Fibroblast of skin of right biceps (primary cell): ENCODE data around the gene KIF3B.
A peak's percentile ranks its signal among the peaks of the same experiment; 100 is the strongest.
"Not testable (repeated sequence)": the region's sequence is repeated elsewhere in the genome, so short reads cannot be mapped to it uniquely, and the experiment has no call there.

Experiments
- DNase-seq: peaks from one replicate; pipeline ENCODE4 v3.0.0-alpha.2; 2013

The KIF3B gene

DNA sequence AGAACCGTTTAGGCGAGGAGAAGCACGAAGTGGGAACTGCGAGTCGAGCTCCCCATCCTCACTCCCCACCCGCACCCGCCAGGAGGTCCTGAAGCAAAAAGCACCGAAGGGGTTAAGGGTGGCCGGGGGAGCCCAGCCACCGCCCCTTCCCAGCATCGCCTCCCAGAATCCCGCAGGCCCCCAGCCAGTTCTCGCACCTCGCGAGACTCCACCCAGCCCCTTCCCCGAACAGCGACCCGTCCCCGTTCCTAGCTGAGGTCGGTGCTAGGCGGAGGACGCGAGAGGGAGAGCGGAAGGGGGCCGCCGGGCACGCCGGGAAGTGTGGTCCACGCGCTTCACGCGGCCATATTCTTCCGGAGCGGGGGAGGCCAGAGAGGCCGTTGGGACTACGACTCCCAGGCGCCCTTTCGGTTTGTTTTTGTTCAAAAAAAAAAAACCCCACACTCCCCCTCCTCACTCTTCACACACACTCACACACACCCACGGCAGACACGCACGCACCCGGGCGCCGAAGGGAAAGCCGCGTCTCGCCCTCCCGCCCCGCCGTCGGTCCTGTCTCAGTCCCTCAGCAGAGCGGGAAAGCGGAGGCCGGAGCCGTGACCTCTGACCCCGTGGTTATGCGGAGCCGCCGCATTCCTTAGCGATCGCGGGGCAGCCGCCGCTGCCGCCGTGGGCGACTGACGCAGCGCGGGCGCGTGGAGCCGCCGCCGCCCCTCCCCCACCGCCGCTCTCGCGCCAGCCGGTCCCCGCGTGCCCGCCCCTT is 80.6 kb downstream of the KIF3B start, which contains the start of gene ASXL1:
TSS of gene ASXL1 (plus strand) at position 463 of the 763 bp plus-strand sequence. CDS start 445 bp downstream, outside the sequence.
- DNase-seq = peak; percentile 98

DNA sequence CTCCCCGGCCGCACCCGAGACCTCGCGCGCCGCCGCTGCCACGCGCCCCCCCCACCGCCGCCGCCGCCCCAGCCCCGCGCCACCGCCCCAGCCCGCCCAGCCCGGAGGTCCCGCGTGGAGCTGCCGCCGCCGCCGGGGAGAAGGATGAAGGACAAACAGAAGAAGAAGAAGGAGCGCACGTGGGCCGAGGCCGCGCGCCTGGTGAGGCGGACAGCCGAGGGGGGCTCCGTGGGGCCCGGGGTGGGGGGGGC is 81.1 kb downstream of the KIF3B start:
- no peak for DNase-seq

DNA sequence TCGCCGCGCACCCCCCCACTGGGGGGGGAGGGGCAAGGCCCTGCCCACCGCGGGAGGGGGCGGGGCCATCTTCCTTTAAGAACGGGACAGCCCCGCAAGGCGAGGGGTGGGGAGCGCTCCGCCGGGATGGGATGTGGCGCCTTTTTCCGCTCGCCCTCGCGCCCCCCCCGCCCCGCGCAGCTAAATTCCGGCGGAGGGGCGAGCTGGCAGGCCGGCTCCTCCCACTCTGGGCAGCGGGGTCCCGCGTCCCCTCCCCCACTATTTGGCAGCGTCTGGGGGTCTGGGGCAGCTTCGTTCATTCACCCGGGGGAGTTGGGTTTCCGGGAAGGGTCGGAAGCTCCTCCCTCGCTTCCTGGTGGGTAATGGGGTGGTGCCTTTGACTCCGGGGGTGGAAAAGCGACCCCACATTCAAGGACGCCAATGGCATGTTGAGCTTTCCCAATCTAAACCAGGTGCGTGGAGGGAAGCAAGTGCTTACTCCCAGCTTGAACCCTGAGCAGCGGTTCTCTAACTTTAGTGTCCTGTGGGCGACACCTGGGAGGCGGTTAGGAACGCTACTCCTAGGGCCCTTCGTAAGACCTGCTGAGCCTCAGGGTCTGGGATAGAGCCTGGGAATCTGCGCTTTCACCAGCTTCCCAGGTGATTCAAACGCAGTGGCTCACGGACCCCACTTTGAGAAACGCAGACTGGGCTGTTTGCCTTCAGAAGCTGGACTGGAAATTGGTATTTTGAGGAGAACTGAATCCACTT is 81.6 kb downstream of the KIF3B start:
- DNase-seq = peak; percentile 77

DNA sequence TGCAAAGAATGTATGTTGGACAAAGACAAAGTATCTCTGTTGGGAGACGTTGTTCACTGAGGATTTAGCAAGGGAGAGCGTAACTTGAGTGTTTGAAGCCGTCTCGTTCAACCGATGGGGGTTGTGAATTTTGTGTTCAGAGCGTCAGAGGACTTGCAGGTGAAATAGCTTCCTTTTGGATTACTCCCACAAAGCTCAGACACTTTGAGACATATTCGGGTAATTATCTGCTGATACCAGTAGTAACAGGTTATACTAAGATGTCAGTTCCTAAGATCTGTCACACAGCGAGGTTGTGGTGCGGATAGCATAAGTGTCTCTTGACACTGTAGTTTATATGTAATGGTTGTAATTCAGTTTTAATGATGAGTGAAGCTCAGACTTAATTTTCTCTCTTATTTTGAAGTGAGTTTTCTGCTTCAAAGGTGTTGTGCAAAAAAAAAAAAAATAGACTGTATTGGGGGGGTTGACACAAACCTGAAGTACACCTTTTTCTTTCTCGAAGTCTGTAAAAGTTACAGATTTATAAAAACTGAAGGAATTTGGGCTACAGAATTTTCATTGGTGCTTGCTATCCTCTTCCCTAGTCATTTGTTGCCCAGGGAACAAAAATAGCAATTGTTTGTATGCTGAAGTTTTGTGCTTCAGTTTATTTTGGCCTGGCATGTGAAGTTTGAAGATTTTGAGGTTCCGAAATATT is 82.3 kb downstream of the KIF3B start:
- DNase-seq = peak; percentile 18

DNA sequence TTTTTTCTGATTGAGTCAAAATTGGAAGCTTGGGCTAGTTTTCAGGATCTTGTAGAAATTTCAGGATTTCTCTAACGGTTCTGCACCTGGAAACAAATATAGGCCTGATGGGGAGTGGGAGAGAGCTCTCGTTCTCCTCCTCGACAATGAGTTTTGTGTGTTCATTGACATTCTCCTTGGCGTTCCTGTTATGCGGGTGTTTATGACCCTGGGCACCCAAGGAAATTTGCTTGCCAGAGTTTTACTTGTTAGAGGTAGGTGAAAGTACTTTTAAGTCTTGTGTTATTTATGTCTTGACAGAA is 82.8 kb downstream of the KIF3B start:
- DNase-seq = no peak

- no peak for DNase-seq
Observed at GRCh38 chr20:32362901-32363364, 85.5 kb downstream of the KIF3B start.

GRCh38 chr20:32363492-32363891 is 86.0 kb downstream of the KIF3B start:
- DNase-seq = no peak

DNA sequence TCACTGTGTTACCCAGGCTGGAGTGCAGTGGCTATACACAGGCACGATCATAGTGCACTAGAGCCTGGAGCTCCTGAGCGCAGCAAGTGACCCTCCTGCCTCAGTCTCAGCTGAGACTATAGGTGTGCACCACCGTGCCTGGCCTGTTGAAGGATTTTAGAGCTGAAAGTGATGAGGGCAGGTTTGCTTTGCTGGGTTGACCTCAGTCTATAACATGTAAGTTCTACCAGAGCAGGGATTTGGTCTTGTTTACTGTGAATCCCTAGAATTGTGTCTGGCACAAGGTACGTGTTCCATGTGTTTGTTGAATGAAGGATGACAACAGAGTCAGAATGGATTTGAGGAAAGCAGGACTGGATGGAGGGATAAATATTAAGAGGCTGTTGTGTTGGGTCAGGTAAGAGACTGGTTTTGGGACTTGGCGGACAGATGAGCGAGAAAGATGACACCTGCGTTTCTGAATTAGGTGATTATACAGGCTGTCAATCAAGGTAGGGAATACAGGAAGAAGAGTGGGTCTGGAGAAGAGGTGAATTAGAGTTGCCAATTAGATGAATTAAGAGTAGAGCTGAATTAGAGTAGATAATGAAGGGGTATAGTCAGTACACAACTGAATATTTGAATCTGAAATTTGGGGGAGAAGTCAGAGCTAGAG is 87.2 kb downstream of the KIF3B start:
- DNase-seq = no peak

GRCh38 chr20:32365564-32365963 is 88.1 kb downstream of the KIF3B start:
- DNase-seq = no peak

DNA sequence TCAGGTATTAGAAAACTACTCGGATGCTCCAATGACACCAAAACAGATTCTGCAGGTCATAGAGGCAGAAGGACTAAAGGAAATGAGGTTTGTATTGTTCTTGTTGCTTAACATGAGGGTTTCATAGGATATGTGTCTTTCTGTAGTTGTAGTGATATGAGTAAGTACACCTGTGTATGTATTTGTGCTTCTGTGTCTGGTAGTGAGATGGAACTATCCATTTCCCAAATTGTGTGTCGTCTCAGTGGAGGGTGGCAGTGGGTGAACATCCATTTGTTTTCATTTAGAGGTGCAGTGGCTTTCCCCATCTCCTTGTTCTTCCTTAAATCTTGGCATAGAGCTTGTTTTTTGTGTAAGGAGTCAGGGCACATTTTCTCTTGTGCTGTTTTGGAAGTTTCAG is 88.9 kb downstream of the KIF3B start:
- DNase-seq = no peak

DNA sequence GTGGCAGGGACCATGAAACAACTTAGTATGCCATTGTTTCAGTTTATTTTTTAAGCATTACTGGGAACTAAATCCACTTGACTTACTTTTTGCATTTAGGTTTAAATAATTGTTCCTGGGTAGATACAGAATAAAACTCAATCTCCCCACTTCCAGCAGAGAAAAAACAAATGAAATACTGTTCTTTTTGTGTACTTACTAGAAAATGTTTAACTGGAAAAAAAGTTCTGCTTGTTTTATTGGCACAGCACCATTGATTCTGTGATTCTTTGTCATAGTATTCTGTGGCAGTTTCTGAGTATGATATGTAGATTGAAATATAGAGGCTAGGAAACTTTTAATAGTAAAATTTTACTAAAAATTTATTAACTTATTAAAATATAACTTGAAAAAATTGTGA is 90.9 kb downstream of the KIF3B start:
- DNase-seq = no peak

DNA sequence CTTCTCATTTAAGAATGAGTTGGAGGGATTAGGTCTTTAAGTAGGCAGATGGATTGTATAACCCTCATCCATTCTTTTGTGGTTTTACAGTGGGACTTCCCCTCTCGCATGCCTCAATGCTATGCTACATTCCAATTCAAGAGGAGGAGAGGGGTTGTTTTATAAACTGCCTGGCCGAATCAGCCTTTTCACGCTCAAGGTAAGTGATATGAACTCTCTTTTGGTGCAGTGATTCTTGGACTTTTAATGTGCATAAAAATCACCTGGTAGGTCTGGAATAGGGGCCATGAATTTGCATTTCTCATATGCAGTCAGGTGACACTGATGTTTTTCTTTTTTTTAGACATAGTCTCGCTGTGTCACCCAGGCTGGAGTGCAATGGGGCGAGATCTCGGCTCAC is 91.5 kb downstream of the KIF3B start:
- DNase-seq = peak; percentile 51

GRCh38 chr20:32370897-32371296 is 93.4 kb downstream of the KIF3B start:
- no peak for DNase-seq

DNA sequence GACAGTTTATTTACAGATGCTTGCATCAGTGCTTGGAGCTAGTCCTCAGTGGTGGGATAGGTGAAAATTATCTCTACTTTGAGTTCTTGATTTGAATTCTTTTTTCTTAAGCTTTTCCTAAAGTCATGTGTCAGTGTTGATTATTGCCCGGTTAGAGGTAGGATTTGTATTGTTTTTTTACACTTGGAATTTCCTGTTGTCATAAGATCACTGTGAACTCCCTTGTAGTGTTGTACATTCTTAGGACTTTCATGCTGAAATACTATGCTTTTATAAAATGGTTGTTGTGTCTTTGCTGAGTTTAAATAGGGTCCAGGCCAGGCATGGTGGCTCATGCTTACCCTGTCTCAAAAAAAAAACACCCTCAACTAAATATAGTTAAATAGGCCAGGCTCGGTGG is 101.0 kb downstream of the KIF3B start:
- DNase-seq = no peak

DNA sequence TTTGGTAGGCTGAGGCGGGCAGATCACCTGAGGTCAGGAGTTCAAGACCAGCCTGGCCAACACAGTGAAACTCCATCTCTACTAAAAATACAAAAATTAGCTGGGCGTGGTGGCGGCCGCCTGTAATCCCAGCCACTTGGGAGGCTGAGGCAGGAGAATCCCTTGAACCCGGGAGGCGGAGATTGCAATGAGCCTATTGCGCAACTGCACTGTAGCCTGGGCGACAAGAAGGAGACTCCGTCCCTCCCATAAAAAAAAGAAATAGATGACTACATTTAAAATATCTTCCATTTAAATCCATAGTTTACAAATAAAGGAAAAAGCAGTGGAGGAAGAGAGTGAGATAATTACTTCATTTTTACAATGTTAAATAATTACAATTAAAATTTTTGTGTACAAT is 102.6 kb downstream of the KIF3B start:
- DNase-seq = not testable (repeated sequence)

DNA sequence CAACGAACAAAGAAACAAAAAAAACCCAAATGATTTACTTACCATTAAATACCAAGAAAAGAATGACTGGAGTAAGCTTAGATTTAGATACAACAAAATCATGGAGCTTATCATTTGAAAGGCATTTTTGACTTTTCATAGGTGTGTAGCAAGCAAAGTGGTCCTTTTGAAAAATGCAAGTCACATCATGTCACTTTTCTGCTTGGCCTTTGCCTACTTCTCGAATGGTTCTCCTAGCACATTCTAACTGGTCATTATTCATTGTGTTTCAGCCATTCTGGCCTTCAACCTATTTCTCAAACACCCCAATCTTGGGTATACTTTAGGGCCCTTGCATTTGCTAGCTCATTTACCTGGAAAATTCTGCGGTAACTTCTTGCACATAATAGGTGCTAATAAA is 103.3 kb downstream of the KIF3B start:
- DNase-seq = no peak

GRCh38 chr20:32382102-32382950 is 104.9 kb downstream of the KIF3B start:
- DNase-seq = no peak

- not testable (repeated sequence) for DNase-seq
Observed at GRCh38 chr20:32383441-32383840, 106.0 kb downstream of the KIF3B start.
